Activated CD4-positive, alpha-beta T cell treated with anti-CD3 and anti-CD28 coated beads for 48 hours (primary cell): ENCODE data around the gene UGT2B10.
"Not testable (repeated sequence)": the region's sequence is repeated elsewhere in the genome, so short reads cannot be mapped to it uniquely, and the experiment has no call there.

Experiments used
- DNase-seq: peaks from one replicate; pipeline ENCODE4 v3.0.0-alpha.2; 2020

The UGT2B10 gene

GRCh38 chr4:68815617-68816409 lies at the start of gene UGT2B10:
Gene UGT2B10 (plus strand): TSS chr4:68815994. CDS start chr4:68816020, 26 bp downstream.
- DNase-seq = not testable (repeated sequence)

GRCh38 chr4:68771836-68772235 lies 44.0 kb upstream of the UGT2B10 start:
- not testable (repeated sequence) for DNase-seq

- no peak for DNase-seq
These were observed 42.1 kb upstream of the UGT2B10 start for GRCh38 chr4:68773699-68774098.

- DNase-seq = no peak
These were observed 35.6 kb upstream of the UGT2B10 start for GRCh38 chr4:68780232-68780631.

- DNase-seq = no peak
These were observed 18.7 kb upstream of the UGT2B10 start for GRCh38 chr4:68797048-68797447.

- no peak for DNase-seq
These were observed 18.2 kb upstream of the UGT2B10 start for GRCh38 chr4:68797618-68798017.

GRCh38 chr4:68803013-68803412 lies 12.8 kb upstream of the UGT2B10 start:
- no peak for DNase-seq

- DNase-seq = no peak
These were observed 7.7 kb upstream of the UGT2B10 start for GRCh38 chr4:68808060-68808459.

- no peak for DNase-seq
These were observed 4.9 kb upstream of the UGT2B10 start for GRCh38 chr4:68810919-68811318.

- not testable (repeated sequence) for DNase-seq
These were observed 844 bp downstream of the UGT2B10 start for GRCh38 chr4:68816410-68817265.

GRCh38 chr4:68817386-68817785 lies 1.6 kb downstream of the UGT2B10 start:
- no peak for DNase-seq

- DNase-seq = not testable (repeated sequence)
These were observed 2.3 kb downstream of the UGT2B10 start for GRCh38 chr4:68818030-68818462.

- DNase-seq = no peak
These were observed 15.8 kb downstream of the UGT2B10 start for GRCh38 chr4:68831642-68832041.

- DNase-seq = no peak
These were observed 34.5 kb downstream of the UGT2B10 start for GRCh38 chr4:68850293-68850692.

GRCh38 chr4:68855771-68856170 lies 40.0 kb downstream of the UGT2B10 start:
- DNase-seq = no peak

- no peak for DNase-seq
These were observed 42.2 kb downstream of the UGT2B10 start for GRCh38 chr4:68858039-68858438.

GRCh38 chr4:68859655-68860054 lies 43.9 kb downstream of the UGT2B10 start:
- no peak for DNase-seq

- no peak for DNase-seq
These were observed 45.3 kb downstream of the UGT2B10 start for GRCh38 chr4:68861057-68861456.

- DNase-seq = no peak
These were observed 48.8 kb downstream of the UGT2B10 start for GRCh38 chr4:68864438-68865187.

- no peak for DNase-seq
These were observed 49.4 kb downstream of the UGT2B10 start for GRCh38 chr4:68865188-68865638.

- no peak for DNase-seq
These were observed 50.0 kb downstream of the UGT2B10 start for GRCh38 chr4:68865760-68866159.

GRCh38 chr4:68869274-68869773 lies 53.5 kb downstream of the UGT2B10 start:
- DNase-seq = no peak
